ENCODE measurements around the gene SMIM44. TPM values are rescaled to one million over a fixed set of nuclear protein-coding genes. Genes with fewer than 3 reads are reported as not detected.

Gene SMIM44
- total RNA-seq, 2 experiments from 2014 or later: not detected

DNA sequence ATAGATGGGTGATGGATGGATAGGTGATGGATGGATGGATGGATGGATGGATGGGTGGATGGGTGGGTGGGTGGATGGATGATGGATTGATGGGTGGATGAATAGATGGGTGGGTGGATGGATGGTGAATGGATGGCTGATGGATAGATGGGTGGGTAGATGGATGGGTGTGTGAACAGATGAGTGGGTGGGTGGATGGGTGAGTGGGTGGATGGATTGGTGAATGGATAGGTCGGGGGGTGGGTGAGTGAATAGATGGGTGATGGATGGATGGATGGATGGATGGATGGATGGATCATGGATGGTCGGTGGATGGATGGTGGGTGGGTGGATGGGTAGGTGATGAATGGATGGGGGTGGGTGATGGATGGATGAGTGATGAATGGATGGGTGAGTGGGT is 6.4 kb downstream of the SMIM44 start:
- Mint-ChIP-seq H3K27me3 (peaks cover 5% of the 10 kb centered on the region), H3K9me3 (no peaks in the 10 kb centered on the region), H3K4me1 (peaks cover 13% of the 10 kb centered on the region), H3K27ac (no peak overlapping the region), H3K4me3 (no peak overlapping the region), H3K36me3 (ENCODE audit: low read depth) (no peaks in the 10 kb centered on the region)
- ChIA-PET POLR2A (no interaction called here), CTCF (interaction anchor here (1.0 kb wide), 1 partner anchor 8 kb away, joined by 4 read pairs; no protein-coding TSS in a partner anchor)
- no peak for DNase-seq

DNA sequence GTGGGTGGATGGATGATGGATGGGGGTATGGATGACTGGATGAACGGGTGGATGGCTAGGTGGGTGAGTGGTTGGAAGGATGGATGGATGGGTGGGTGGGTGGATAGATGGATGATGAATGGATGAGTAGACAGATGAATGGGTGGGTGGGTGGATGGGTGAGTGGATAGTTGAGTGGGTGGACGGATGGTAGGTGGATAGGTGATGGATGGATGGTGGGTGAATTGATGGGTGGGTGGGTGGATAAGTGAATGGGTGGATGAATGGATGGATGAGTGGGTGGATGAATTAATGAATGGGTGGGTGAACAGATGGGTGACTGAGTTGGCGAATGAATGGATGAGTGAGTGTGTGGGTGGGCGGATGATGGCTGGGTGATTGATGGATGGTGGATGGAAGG is 7.8 kb downstream of the SMIM44 start:
- Mint-ChIP-seq H3K27me3 (peaks cover 5% of the 10 kb centered on the region), H3K4me3 (no peak overlapping the region)

GRCh38 chr19:3474614-3475013 is 8.6 kb downstream of the SMIM44 start:
- POLR2A ChIA-PET: no interaction called here
- Mint-ChIP-seq H3K27me3 (peaks cover 5% of the 10 kb centered on the region), H3K27ac (no peak overlapping the region), H3K4me1 (peaks cover 13% of the 10 kb centered on the region), H3K9me3 (no peaks in the 10 kb centered on the region), H3K36me3 (ENCODE audit: low read depth) (no peaks in the 10 kb centered on the region), H3K4me3 (no peak overlapping the region)
- CTCF ChIA-PET: interaction anchor here (0.6 kb wide), 1 partner anchor 10 kb away, joined by 3 read pairs; no protein-coding TSS in a partner anchor
- DNase-seq: no peak

More for the DNA sequence above, 7.8 kb downstream of the SMIM44 start:
- ChIA-PET CTCF (no interaction called here), POLR2A (no interaction called here)
- no peak for DNase-seq
- no peaks in the 10 kb centered on the region for H3K36me3 Mint-ChIP-seq (ENCODE audit: low read depth)
- H3K4me1 Mint-ChIP-seq: peaks cover 13% of the 10 kb centered on the region
- H3K27ac Mint-ChIP-seq: no peak overlapping the region
- no peaks in the 10 kb centered on the region for H3K9me3 Mint-ChIP-seq

DNA sequence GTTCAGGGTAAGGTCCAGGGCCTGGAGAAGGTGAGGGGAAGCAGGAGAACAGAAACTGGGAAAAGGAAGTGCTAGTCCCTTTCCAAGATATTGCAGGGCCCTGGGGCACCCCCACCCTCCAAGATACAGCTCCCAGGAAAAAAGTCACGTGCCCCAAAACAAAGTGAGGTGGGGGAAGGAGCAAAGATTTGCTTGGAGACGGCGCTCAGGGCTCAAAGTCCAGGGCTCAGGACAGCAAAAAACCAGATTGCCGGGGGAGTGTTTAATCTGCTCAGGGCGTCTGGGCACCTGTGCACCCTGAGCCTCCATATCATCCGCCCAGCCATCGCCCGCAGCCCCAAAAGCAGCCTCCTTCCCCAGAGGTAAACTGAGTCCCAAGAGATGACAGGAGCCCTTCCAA is 9.2 kb downstream of the SMIM44 start:
- no peaks in the 10 kb centered on the region for H3K9me3 Mint-ChIP-seq
- no peak overlapping the region for H3K27ac Mint-ChIP-seq
- POLR2A ChIA-PET: no interaction called here
- DNase-seq: no peak
- peaks cover 5% of the 10 kb centered on the region for H3K27me3 Mint-ChIP-seq
- CTCF ChIA-PET: interaction anchor here (1.6 kb wide), 1 partner anchor 144 kb away, joined by 4 read pairs; no protein-coding TSS in a partner anchor
- H3K4me3 Mint-ChIP-seq: no peak overlapping the region
- H3K4me1 Mint-ChIP-seq: peaks cover 10% of the 10 kb centered on the region
- no peaks in the 10 kb centered on the region for H3K36me3 Mint-ChIP-seq (ENCODE audit: low read depth)

DNA sequence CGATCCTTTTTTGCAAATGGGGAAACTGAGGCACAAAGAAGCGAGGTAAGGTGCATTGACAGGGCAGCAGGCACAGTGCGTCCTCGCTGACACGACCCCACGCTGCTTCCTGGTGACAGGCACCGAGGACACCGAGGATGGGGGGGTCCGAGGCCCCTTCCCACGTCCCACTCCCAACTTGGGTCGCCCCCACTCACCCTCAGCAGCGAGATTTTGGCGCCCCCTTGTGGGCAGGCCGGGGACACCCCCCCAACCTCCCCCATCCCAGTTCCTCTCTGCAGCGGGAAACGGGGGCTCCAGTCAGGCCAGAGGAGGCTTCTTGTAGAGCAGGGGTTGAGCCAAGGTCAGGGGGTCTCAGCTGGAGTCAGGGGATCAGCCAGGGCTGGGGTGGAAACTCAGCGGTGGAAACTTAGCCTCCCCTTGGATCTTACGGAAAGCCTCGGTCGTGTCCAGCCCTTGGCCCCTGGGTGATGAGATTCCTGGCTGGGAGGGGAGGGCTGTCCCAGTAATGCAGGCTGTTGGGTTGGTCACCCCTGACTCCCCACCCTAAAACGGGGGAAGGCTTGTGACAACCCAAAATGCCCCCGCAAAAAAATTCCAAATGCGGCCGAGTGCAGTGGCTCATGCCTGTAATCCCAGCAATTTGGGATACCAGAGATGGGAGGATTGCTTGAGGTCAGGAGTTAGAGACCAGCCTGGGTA is 11.1 kb downstream of the SMIM44 start:
- Mint-ChIP-seq H3K36me3 (ENCODE audit: low read depth) (no peaks in the 10 kb centered on the region), H3K9me3 (peaks cover 2% of the 10 kb centered on the region), H3K4me3 (no peak overlapping the region), H3K27me3 (no peaks in the 10 kb centered on the region), H3K4me1 (no peaks in the 10 kb centered on the region), H3K27ac (no peak overlapping the region)
- ChIA-PET CTCF (interaction anchor here (0.5 to 1.6 kb wide), 9 partner anchors 11 to 167 kb away, joined by 3 to 8 read pairs (median 4); partner anchors contain the start of gene SMIM44), POLR2A (interaction anchor here (0.6 kb wide), 1 partner anchor 218 kb away, joined by 3 read pairs; no protein-coding TSS in a partner anchor)
- DNase-seq: peak; percentile 35

GRCh38 chr19:3470500-3471128 is 12.6 kb downstream of the SMIM44 start:
- peaks cover 2% of the 10 kb centered on the region for H3K9me3 Mint-ChIP-seq
- H3K4me3 Mint-ChIP-seq: no peak overlapping the region
- POLR2A ChIA-PET: no interaction called here
- no peaks in the 10 kb centered on the region for H3K36me3 Mint-ChIP-seq (ENCODE audit: low read depth)
- no peak for DNase-seq
- no peaks in the 10 kb centered on the region for H3K27me3 Mint-ChIP-seq
- no peak overlapping the region for H3K27ac Mint-ChIP-seq
- no peaks in the 10 kb centered on the region for H3K4me1 Mint-ChIP-seq
- CTCF ChIA-PET: interaction anchor here (0.6 to 1.7 kb wide), 7 partner anchors 9 to 377 kb away, joined by 3 to 4 read pairs (median 3); partner anchors contain the start of gene SMIM44

DNA sequence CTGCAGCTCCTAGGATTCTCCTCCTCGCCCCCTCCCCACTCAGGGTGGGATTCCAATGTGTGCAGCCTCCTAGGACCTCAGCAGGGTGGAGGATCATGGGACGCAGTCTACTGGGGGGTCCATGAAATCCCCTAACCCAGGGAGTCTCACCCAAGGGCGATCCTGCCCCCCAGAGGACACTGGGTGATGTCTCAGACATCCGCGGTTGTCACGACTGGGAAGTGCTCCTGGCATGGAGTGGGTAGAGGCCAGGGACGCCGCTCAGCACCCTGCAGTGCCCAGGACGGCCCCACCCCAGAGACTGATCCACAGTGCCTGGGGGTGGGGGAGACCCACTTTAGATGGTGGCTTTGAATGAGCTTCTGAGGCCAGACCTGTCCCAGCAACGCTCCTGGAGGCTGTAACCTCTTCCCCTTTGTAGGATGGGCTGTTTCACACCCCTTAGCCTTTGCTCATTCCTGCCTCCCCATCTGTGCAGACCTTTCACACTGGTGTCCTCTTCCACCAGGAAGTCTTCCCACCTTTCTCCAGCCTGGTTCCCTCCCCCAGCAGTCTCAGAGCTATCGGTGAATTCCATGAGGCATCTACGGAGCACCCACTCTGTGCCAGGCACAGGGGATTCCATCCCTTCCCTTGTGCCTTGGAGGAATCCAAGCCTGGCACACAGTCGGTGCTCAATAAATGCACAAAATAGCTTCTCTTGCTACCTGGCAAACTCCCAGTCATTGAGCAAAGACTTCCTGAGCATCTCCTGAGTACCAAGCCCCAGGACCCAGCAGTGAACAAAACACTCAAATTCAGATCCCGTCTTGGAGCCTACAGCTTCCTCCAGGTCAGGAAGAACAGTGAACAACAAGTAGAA is 13.4 kb downstream of the SMIM44 start:
- DNase-seq: no peak
- H3K4me1 Mint-ChIP-seq: no peaks in the 10 kb centered on the region
- no peak overlapping the region for H3K4me3 Mint-ChIP-seq
- no peak overlapping the region for H3K27ac Mint-ChIP-seq
- POLR2A ChIA-PET: interaction anchor here (0.7 kb wide), 1 partner anchor 104 kb away, joined by 9 read pairs; no protein-coding TSS in a partner anchor
- H3K36me3 Mint-ChIP-seq (ENCODE audit: low read depth): no peaks in the 10 kb centered on the region
- CTCF ChIA-PET: interaction anchor here (1.1 to 1.7 kb wide), 3 partner anchors 10 to 41 kb away, joined by 3 to 4 read pairs (median 3); partner anchors contain the start of gene SMIM44
- H3K27me3 Mint-ChIP-seq: no peaks in the 10 kb centered on the region
- peaks cover 2% of the 10 kb centered on the region for H3K9me3 Mint-ChIP-seq

DNA sequence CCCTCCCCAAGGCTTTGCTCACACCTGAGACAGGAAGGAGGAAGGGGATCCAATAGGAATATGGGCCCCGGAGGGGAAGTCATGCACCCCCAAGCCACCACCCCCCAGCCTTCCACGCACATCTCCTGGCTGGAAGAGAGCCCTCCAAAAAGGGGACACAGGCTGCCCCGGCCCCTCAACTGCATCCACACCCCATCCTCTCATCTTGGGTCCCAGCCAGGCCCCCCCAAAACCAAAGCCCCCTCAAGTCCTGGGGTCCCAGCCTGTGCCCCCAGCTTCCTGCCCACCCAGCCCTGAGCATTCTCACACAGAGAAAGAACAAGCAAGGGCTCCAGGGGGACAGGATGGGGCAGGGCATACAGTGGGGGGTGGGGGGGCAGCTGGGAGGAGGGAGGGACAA is 15.0 kb downstream of the SMIM44 start:
- no peak for DNase-seq
- CTCF ChIA-PET: no interaction called here
- POLR2A ChIA-PET: no interaction called here
- no peak overlapping the region for H3K27ac Mint-ChIP-seq
- H3K9me3 Mint-ChIP-seq: peaks cover 2% of the 10 kb centered on the region
- H3K4me1 Mint-ChIP-seq: no peaks in the 10 kb centered on the region
- no peaks in the 10 kb centered on the region for H3K27me3 Mint-ChIP-seq
- no peaks in the 10 kb centered on the region for H3K36me3 Mint-ChIP-seq (ENCODE audit: low read depth)
- no peak overlapping the region for H3K4me3 Mint-ChIP-seq

DNA sequence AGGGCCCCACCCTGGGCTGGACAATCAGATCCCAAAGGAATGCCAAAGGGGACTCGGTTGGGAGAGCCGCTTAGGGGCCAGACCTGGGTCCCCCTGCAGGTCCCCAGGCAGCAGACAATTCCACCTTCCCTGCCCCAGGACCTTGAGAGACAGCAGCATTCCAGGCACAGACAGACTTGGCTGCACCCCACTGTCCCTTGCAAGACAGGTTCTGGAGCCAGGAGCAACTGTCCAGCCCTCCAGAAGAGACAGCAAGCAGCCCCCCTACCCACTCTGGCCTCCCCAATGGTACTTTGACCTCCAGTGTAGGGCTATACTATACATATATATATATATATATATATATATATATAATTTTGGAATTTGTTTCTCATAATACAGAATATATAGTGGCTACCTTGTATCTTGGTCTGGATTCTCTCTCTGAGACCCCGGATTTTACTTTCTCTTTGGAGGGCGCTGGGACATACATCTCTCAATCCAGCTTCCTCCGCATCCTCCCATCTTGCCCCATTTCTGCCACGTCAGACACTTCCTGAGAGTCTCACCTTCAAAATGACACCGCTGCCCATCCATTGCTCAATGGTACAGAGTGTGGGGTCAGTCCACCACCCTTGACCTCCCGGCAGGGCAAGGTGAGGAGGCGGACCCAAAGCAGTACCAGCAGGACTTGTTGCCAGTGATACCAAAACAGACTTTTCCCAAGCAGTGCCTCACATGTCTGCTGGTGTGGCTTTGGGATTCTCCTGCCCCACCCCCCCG is 15.6 kb downstream of the SMIM44 start:
- H3K9me3 Mint-ChIP-seq: peaks cover 2% of the 10 kb centered on the region
- H3K27me3 Mint-ChIP-seq: no peaks in the 10 kb centered on the region
- no peak overlapping the region for H3K4me3 Mint-ChIP-seq
- CTCF ChIA-PET: no interaction called here
- H3K27ac Mint-ChIP-seq: no peak overlapping the region
- no peaks in the 10 kb centered on the region for H3K4me1 Mint-ChIP-seq
- POLR2A ChIA-PET: no interaction called here
- DNase-seq: no peak
- H3K36me3 Mint-ChIP-seq (ENCODE audit: low read depth): no peaks in the 10 kb centered on the region

- H3K36me3 Mint-ChIP-seq (ENCODE audit: low read depth): no peaks in the 10 kb centered on the region
- ChIA-PET CTCF (no interaction called here), POLR2A (no interaction called here)
- H3K27me3 Mint-ChIP-seq: no peaks in the 10 kb centered on the region
- H3K27ac Mint-ChIP-seq: no peak overlapping the region
- no peaks in the 10 kb centered on the region for H3K4me1 Mint-ChIP-seq
- H3K9me3 Mint-ChIP-seq: peaks cover 2% of the 10 kb centered on the region
- no peak for DNase-seq
- H3K4me3 Mint-ChIP-seq: no peak overlapping the region
Measured at GRCh38 chr19:3466635-3467034, 16.6 kb downstream of the SMIM44 start.

DNA sequence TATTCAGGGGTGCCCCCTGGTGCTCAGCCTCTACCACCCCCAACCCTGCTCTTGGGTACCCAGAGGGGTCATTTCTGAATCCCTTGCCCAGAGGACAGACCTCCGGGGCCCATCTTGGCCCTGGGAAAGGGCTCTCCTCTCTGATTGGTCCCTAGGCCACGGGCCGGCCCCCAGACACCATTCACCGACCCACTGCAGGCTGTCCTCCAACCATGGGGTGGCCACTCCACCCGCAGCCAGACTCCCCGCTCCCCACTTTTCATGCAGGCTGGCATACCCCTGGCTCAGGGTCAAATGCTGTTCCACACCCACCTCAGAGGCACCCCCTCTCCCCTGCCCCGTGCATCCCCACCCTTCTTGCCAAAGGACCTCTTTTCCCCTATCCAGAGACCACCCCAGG is 17.7 kb downstream of the SMIM44 start:
- Mint-ChIP-seq H3K9me3 (peaks cover 2% of the 10 kb centered on the region), H3K4me1 (no peaks in the 10 kb centered on the region), H3K4me3 (no peak overlapping the region), H3K27ac (no peak overlapping the region), H3K36me3 (ENCODE audit: low read depth) (no peaks in the 10 kb centered on the region), H3K27me3 (no peaks in the 10 kb centered on the region)
- ChIA-PET POLR2A (no interaction called here), CTCF (no interaction called here)
- DNase-seq: no peak

- ChIA-PET CTCF (interaction anchor here (0.7 kb wide), 3 partner anchors 20 to 126 kb away, joined by 3 read pairs; no protein-coding TSS in a partner anchor), POLR2A (no interaction called here)
- no peaks in the 10 kb centered on the region for H3K27me3 Mint-ChIP-seq
- H3K36me3 Mint-ChIP-seq (ENCODE audit: low read depth): no peaks in the 10 kb centered on the region
- no peak overlapping the region for H3K27ac Mint-ChIP-seq
- no peaks in the 10 kb centered on the region for H3K4me1 Mint-ChIP-seq
- no peak overlapping the region for H3K4me3 Mint-ChIP-seq
- peaks cover 2% of the 10 kb centered on the region for H3K9me3 Mint-ChIP-seq
- no peak for DNase-seq
Measured at GRCh38 chr19:3464587-3465235, 18.5 kb downstream of the SMIM44 start.

All from activated CD4-positive, alpha-beta T cell treated with anti-CD3 and anti-CD28 coated beads, Interleukin-2, amount 10 ng/mL, durations not matched to agents 7 days and 5 days (primary cell).